Progenitor cell of endocrine pancreas (in vitro differentiated cells): Measurements from ENCODE around the gene DNM3. TPM values are rescaled to one million over a fixed set of nuclear protein-coding genes. Genes with fewer than 3 reads are reported as not detected.
"Not testable (repeated sequence)": the region's sequence is repeated elsewhere in the genome, so short reads cannot be mapped to it uniquely, and the experiment has no call there.

ENCODE experiments used
- DNase-seq: peaks from one replicate; pipeline ENCODE4 v3.0.0; 2021; ENCODE audit warnings: low spot score; ENCODE audit not compliant: unreplicated experiment
- H3K27ac Mint-ChIP-seq: 2 replicates; pipeline ENCODE4 v1.8.0; 2021; ENCODE audit warnings: mild to moderate bottlenecking, moderate library complexity, mixed read lengths
- H3K27me3 Mint-ChIP-seq: 2 replicates; pipeline ENCODE4 v1.8.0; 2021; ENCODE audit warnings: mixed read lengths
- H3K36me3 Mint-ChIP-seq: 2 replicates; pipeline ENCODE4 v1.8.0; 2022; ENCODE audit warnings: mixed read lengths; ENCODE audit not compliant: insufficient read depth
- H3K4me1 Mint-ChIP-seq: 2 replicates; pipeline ENCODE4 v1.8.0; 2021; ENCODE audit warnings: low read depth, mixed read lengths
- H3K4me3 Mint-ChIP-seq: 2 replicates; pipeline ENCODE4 v1.8.0; 2021; ENCODE audit warnings: low read depth, mild to moderate bottlenecking, moderate library complexity, mixed read lengths
- H3K9me3 Mint-ChIP-seq: 2 replicates; pipeline ENCODE4 v1.8.0; 2021; ENCODE audit warnings: low read depth, mixed read lengths
- CTCF ChIP-seq: fragments of 200-600 bp; sonication (generic); IDR thresholded peaks from one replicate; pipeline ENCODE4 v1.5.0; 2021; ENCODE audit warnings: antibody characterized with exemption, mild to moderate bottlenecking; ENCODE audit not compliant: unreplicated experiment
- total RNA-seq: library from RNA; stranded (reverse); gene quantifications from 2 replicates; pipeline ENCODE4 v1.2.1, GENCODE V29; 2021

DNM3 gene
- total RNA-seq, 1 donor from 2014 or later: 0.48 TPM

GRCh38 chr1:172298141-172298540 lies 456.8 kb downstream of the DNM3 start:
- Mint-ChIP-seq H3K9me3 (peaks cover 11% of the 10 kb centered on the region), H3K27ac (no peak overlapping the region), H3K4me1 (peaks cover 6% of the 10 kb centered on the region), H3K27me3 (no peaks in the 10 kb centered on the region), H3K4me3 (no peak overlapping the region), H3K36me3 (no peaks in the 10 kb centered on the region)
- no peak for DNase-seq
- no peak for TF ChIP-seq CTCF

GRCh38 chr1:172298911-172299310 lies 457.6 kb downstream of the DNM3 start:
- Mint-ChIP-seq H3K27ac (no peak overlapping the region), H3K36me3 (no peaks in the 10 kb centered on the region), H3K4me3 (no peak overlapping the region), H3K4me1 (peaks cover 6% of the 10 kb centered on the region), H3K27me3 (no peaks in the 10 kb centered on the region), H3K9me3 (peaks cover 14% of the 10 kb centered on the region)
- DNase-seq: no peak
- no peak for TF ChIP-seq CTCF

GRCh38 chr1:172299515-172299914 lies 458.2 kb downstream of the DNM3 start:
- Mint-ChIP-seq H3K36me3 (no peaks in the 10 kb centered on the region), H3K4me1 (peaks cover 6% of the 10 kb centered on the region), H3K4me3 (no peak overlapping the region), H3K27ac (no peak overlapping the region), H3K27me3 (no peaks in the 10 kb centered on the region), H3K9me3 (peaks cover 17% of the 10 kb centered on the region)
- TF ChIP-seq CTCF: no peak
- no peak for DNase-seq

GRCh38 chr1:172307508-172307907 lies 466.2 kb downstream of the DNM3 start:
- H3K4me1 Mint-ChIP-seq, H3K36me3 Mint-ChIP-seq, DNase-seq, H3K27me3 Mint-ChIP-seq, H3K4me3 Mint-ChIP-seq, H3K27ac Mint-ChIP-seq: not testable (repeated sequence)
- H3K9me3 Mint-ChIP-seq: peaks cover 23% of the 10 kb centered on the region

GRCh38 chr1:172308142-172308541 lies 466.8 kb downstream of the DNM3 start:
- H3K36me3 Mint-ChIP-seq: peaks cover 5% of the 10 kb centered on the region
- H3K27me3 Mint-ChIP-seq: no peaks in the 10 kb centered on the region
- H3K4me1 Mint-ChIP-seq: no peaks in the 10 kb centered on the region
- no peak for DNase-seq
- H3K4me3 Mint-ChIP-seq: no peak overlapping the region
- H3K9me3 Mint-ChIP-seq: peaks cover 20% of the 10 kb centered on the region
- H3K27ac Mint-ChIP-seq: no peak overlapping the region
- TF ChIP-seq CTCF: no peak

GRCh38 chr1:172308577-172308976 lies 467.3 kb downstream of the DNM3 start:
- no peaks in the 10 kb centered on the region for H3K27me3 Mint-ChIP-seq
- TF ChIP-seq CTCF: no peak
- peaks cover 5% of the 10 kb centered on the region for H3K36me3 Mint-ChIP-seq
- no peak overlapping the region for H3K4me3 Mint-ChIP-seq
- no peak overlapping the region for H3K27ac Mint-ChIP-seq
- no peak for DNase-seq
- H3K4me1 Mint-ChIP-seq: no peaks in the 10 kb centered on the region
- peaks cover 17% of the 10 kb centered on the region for H3K9me3 Mint-ChIP-seq
